ENCODE data around the gene GATA5. TPM values are rescaled to one million over a fixed set of nuclear protein-coding genes. Genes with fewer than 3 reads are reported as not detected.

The GATA5 gene
- total and polyA plus RNA-seq, 2 donors from 2014 or later, result 1.0 to 6.9 TPM

GRCh38 chr20:62518911-62519310, 43.1 kb upstream of the GATA5 start:
- no peak overlapping the region for H3K9ac ChIP-seq (ENCODE audit: low read length in 3 of 3)
- H3K27ac ChIP-seq (ENCODE audit: low read depth in 2 of 2, low read length in 2 of 2), result no peak overlapping the region
- H3K27me3 ChIP-seq (ENCODE audit: control insufficient read depth, insufficient read depth, low read length), result no peaks in the 10 kb centered on the region
- no peak for FAIRE-seq
- H3K9me3 ChIP-seq (ENCODE audit: control insufficient read depth in 2 of 3, insufficient read depth in 1 of 3, low read length in 3 of 3), result no peaks in the 10 kb centered on the region
- DNase-seq, result no peak
- no peaks in the 10 kb centered on the region for H3K4me1 ChIP-seq (ENCODE audit: control insufficient read depth in 2 of 3, insufficient read depth in 2 of 3, low read depth in 1 of 3, low read length in 3 of 3)
- H3K36me3 ChIP-seq (ENCODE audit: control insufficient read depth in 2 of 3, insufficient read depth in 3 of 3, low read length in 3 of 3), result no peaks in the 10 kb centered on the region
- intact Hi-C loops (cut with DNase I), result no loop called here
- no peak for TF ChIP-seq CTCF (IDR thresholded peaks at IDR 0.05; ENCODE audit: borderline replicate concordance, extremely low read depth, insufficient read depth)
- no peak overlapping the region for H3K4me3 ChIP-seq (ENCODE audit: low read length in 3 of 3)

- H3K4me1 ChIP-seq (ENCODE audit: control insufficient read depth in 2 of 3, insufficient read depth in 2 of 3, low read depth in 1 of 3, low read length in 3 of 3), result no peaks in the 10 kb centered on the region
- no peak overlapping the region for H3K27ac ChIP-seq (ENCODE audit: low read depth in 2 of 2, low read length in 2 of 2)
- intact Hi-C loops (cut with DNase I), result no loop called here
- no peak for DNase-seq
- H3K4me3 ChIP-seq (ENCODE audit: low read length in 3 of 3), result no peak overlapping the region
- no peak overlapping the region for H3K9ac ChIP-seq (ENCODE audit: low read length in 3 of 3)
- TF ChIP-seq CTCF (IDR thresholded peaks at IDR 0.05; ENCODE audit: borderline replicate concordance, extremely low read depth, insufficient read depth), result no peak
- H3K27me3 ChIP-seq (ENCODE audit: control insufficient read depth, insufficient read depth, low read length), result no peaks in the 10 kb centered on the region
- no peak for FAIRE-seq
- no peaks in the 10 kb centered on the region for H3K36me3 ChIP-seq (ENCODE audit: control insufficient read depth in 2 of 3, insufficient read depth in 3 of 3, low read length in 3 of 3)
- H3K9me3 ChIP-seq (ENCODE audit: control insufficient read depth in 2 of 3, insufficient read depth in 1 of 3, low read length in 3 of 3), result no peaks in the 10 kb centered on the region
These were observed 42.3 kb upstream of the GATA5 start for GRCh38 chr20:62517901-62518610.

- intact Hi-C loops (cut with DNase I), result no loop called here
- no peak for TF ChIP-seq CTCF (IDR thresholded peaks at IDR 0.05; ENCODE audit: borderline replicate concordance, extremely low read depth, insufficient read depth)
- Histone ChIP-seq H3K36me3 (ENCODE audit: control insufficient read depth in 2 of 3, insufficient read depth in 3 of 3, low read length in 3 of 3) (no peaks in the 10 kb centered on the region), H3K27me3 (ENCODE audit: control insufficient read depth, insufficient read depth, low read length) (no peaks in the 10 kb centered on the region), H3K4me1 (ENCODE audit: control insufficient read depth in 2 of 3, insufficient read depth in 2 of 3, low read depth in 1 of 3, low read length in 3 of 3) (no peaks in the 10 kb centered on the region), H3K9me3 (ENCODE audit: control insufficient read depth in 2 of 3, insufficient read depth in 1 of 3, low read length in 3 of 3) (no peaks in the 10 kb centered on the region), H3K9ac (ENCODE audit: low read length in 3 of 3) (no peak overlapping the region), H3K27ac (ENCODE audit: low read depth in 2 of 2, low read length in 2 of 2) (no peak overlapping the region), H3K4me3 (ENCODE audit: low read length in 3 of 3) (no peak overlapping the region)
- FAIRE-seq (no peak), DNase-seq (no peak)
These were observed 41.4 kb upstream of the GATA5 start for GRCh38 chr20:62517168-62517567.

- intact Hi-C loops (cut with DNase I), result no loop called here
- Histone ChIP-seq H3K9me3 (ENCODE audit: control insufficient read depth in 2 of 3, insufficient read depth in 1 of 3, low read length in 3 of 3) (no peaks in the 10 kb centered on the region), H3K36me3 (ENCODE audit: control insufficient read depth in 2 of 3, insufficient read depth in 3 of 3, low read length in 3 of 3) (no peaks in the 10 kb centered on the region), H3K9ac (ENCODE audit: low read length in 3 of 3) (no peak overlapping the region), H3K4me3 (ENCODE audit: low read length in 3 of 3) (no peak overlapping the region), H3K4me1 (ENCODE audit: control insufficient read depth in 2 of 3, insufficient read depth in 2 of 3, low read depth in 1 of 3, low read length in 3 of 3) (no peaks in the 10 kb centered on the region), H3K27me3 (ENCODE audit: control insufficient read depth, insufficient read depth, low read length) (no peaks in the 10 kb centered on the region), H3K27ac (ENCODE audit: low read depth in 2 of 2, low read length in 2 of 2) (no peak overlapping the region)
- no peak for FAIRE-seq
- TF ChIP-seq CTCF (IDR thresholded peaks at IDR 0.05; ENCODE audit: borderline replicate concordance, extremely low read depth, insufficient read depth), result no peak
- DNase-seq, result no peak
These were observed 40.5 kb upstream of the GATA5 start for GRCh38 chr20:62516338-62516737.

All from kidney (tissue), 14 donors.